ENCODE data around the gene CYP2R1. TPM values are rescaled to one million over a fixed set of nuclear protein-coding genes. Genes with fewer than 3 reads are reported as not detected.

Gene CYP2R1
- total RNA-seq, 1 donor from 2014 or later: 22.0 TPM

- POLR2A ChIA-PET: interaction anchor here (0.8 to 5.2 kb wide), 3 partner anchors 10 to 15 kb away, joined by 3 to 58 read pairs (median 5); partner anchors contain the start of gene CYP2R1
Observed at GRCh38 chr11:14904745-14905103, 12.7 kb upstream of the CYP2R1 start.

GRCh38 chr11:14902650-14903350 is 10.8 kb upstream of the CYP2R1 start:
- ChIA-PET CTCF (interaction anchor here (1.2 to 8.4 kb wide), 3 partner anchors 11 to 112 kb away, joined by 3 to 202 read pairs (median 11); partner anchors contain the start of gene CYP2R1), POLR2A (interaction anchor here (2.3 kb wide), 1 partner anchor 11 kb away, joined by 11 read pairs; the partner anchor contains the start of gene CYP2R1)
- intact Hi-C loops (cut with micrococcal nuclease): no loop called here

More at GRCh38 chr11:14904745-14905103, 12.7 kb upstream of the CYP2R1 start:
- H3K4me1 Mint-ChIP-seq: peaks cover 45% of the 10 kb centered on the region
- DNase-seq (peak; percentile 73), ATAC-seq (ENCODE audit: low read depth) (peak; percentile 22)
- H3K36me3 Mint-ChIP-seq (ENCODE audit: low read depth): peaks cover 2% of the 10 kb centered on the region
- H3K27me3 Mint-ChIP-seq: no peaks in the 10 kb centered on the region
- H3K4me3 Mint-ChIP-seq: peak overlapping the region; percentile 85
- TF ChIP-seq CTCF (IDR thresholded peaks at IDR 0.05): no peak
- H3K9me3 Mint-ChIP-seq: no peaks in the 10 kb centered on the region
- H3K27ac Mint-ChIP-seq: peak overlapping the region; percentile 59
- intact Hi-C loops (cut with micrococcal nuclease): loop anchor here (1.0 to 5.0 kb wide), 8 partner anchors 13 to 1834 kb away; partner anchors contain the start of genes C11orf58, FAR1 and PSMA1
- CTCF ChIA-PET: interaction anchor here (0.7 to 8.4 kb wide), 6 partner anchors 10 to 371 kb away, joined by 4 to 202 read pairs (median 18); partner anchors contain the start of gene CYP2R1

GRCh38 chr11:14898906-14899305 is 6.9 kb upstream of the CYP2R1 start:
- Mint-ChIP-seq H3K27ac (no peak overlapping the region), H3K9me3 (no peaks in the 10 kb centered on the region), H3K27me3 (peaks cover 2% of the 10 kb centered on the region), H3K4me1 (peaks cover 3% of the 10 kb centered on the region), H3K4me3 (no peak overlapping the region), H3K36me3 (ENCODE audit: low read depth) (no peaks in the 10 kb centered on the region)
- intact Hi-C loops (cut with micrococcal nuclease): no loop called here
- ChIA-PET CTCF (interaction anchor here (2.4 kb wide), 1 partner anchor 9 kb away, joined by 11 read pairs; no protein-coding TSS in a partner anchor), POLR2A (no interaction called here)
- DNase-seq (no peak), ATAC-seq (ENCODE audit: low read depth) (no peak)
- no peak for TF ChIP-seq CTCF (IDR thresholded peaks at IDR 0.05)

More at GRCh38 chr11:14902650-14903350, 10.8 kb upstream of the CYP2R1 start:
- H3K27ac Mint-ChIP-seq: no peak overlapping the region
- ATAC-seq (ENCODE audit: low read depth) (no peak), DNase-seq (no peak)
- peaks cover 38% of the 10 kb centered on the region for H3K4me1 Mint-ChIP-seq
- H3K36me3 Mint-ChIP-seq (ENCODE audit: low read depth): peaks cover 2% of the 10 kb centered on the region
- H3K9me3 Mint-ChIP-seq: no peaks in the 10 kb centered on the region
- TF ChIP-seq CTCF (IDR thresholded peaks at IDR 0.05): no peak
- no peak overlapping the region for H3K4me3 Mint-ChIP-seq
- H3K27me3 Mint-ChIP-seq: no peaks in the 10 kb centered on the region

- TF ChIP-seq CTCF (IDR thresholded peaks at IDR 0.05): no peak
- no peak for ATAC-seq (ENCODE audit: low read depth)
- Mint-ChIP-seq H3K27ac (no peak overlapping the region), H3K4me1 (peaks cover 1% of the 10 kb centered on the region), H3K27me3 (peaks cover 2% of the 10 kb centered on the region), H3K9me3 (no peaks in the 10 kb centered on the region), H3K4me3 (no peak overlapping the region), H3K36me3 (ENCODE audit: low read depth) (no peaks in the 10 kb centered on the region)
- intact Hi-C loops (cut with micrococcal nuclease): no loop called here
- CTCF ChIA-PET: interaction anchor here (2.4 kb wide), 1 partner anchor 9 kb away, joined by 11 read pairs; no protein-coding TSS in a partner anchor
- POLR2A ChIA-PET: no interaction called here
- no peak for DNase-seq
Observed at GRCh38 chr11:14898355-14898754, 6.3 kb upstream of the CYP2R1 start.
